Esophagus muscularis mucosa (tissue), 3 donors: ENCODE data around the gene USP34.

Experiments
- CTCF ChIP-seq, 3 experiments: fragments of 200-600 bp in 2 of 3; fragments of 450-650 bp in 1 of 3; sonication (generic) in 2 of 3; IDR thresholded peaks; one replicate each; pipeline ENCODE4 v1.5.1; 2017 to 2019; ENCODE audit warnings: antibody characterized with exemption in 3 of 3, mild to moderate bottlenecking in 2 of 3, moderate library complexity in 1 of 3
- POLR2A ChIP-seq: fragments of 450-650 bp; IDR thresholded peaks from one replicate; pipeline ENCODE4 v1.6.1; 2017; ENCODE audit warnings: antibody characterized with exemption, moderate library complexity, mild to moderate bottlenecking, low read depth
- POLR2AphosphoS5 ChIP-seq, 2 donors: sonication (generic); formaldehyde crosslinking; IDR thresholded peaks; one replicate each; pipeline ENCODE4 v1.6.1; 2017; ENCODE audit warnings: antibody characterized with exemption in 2 of 2

DNA sequence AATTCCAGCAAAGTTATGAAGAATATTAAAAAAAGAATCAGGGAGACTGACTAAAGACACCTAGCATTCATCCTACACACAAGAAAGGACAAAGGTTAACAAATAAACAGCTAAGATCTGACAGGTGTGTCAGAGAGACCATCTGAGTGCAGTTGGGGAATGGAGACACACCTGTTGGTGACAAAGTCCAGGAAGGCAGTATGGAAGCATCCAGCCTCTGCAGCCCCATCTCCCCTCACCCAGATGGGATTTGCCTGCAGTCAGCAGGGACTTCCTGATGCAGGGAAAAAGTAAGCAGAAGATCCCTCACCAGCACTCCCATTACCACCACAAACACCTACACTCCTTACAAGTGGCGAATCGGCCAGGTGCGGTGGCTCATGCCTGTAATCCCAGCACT lies 37.9 kb downstream of the USP34 start:
- TF ChIP-seq CTCF (IDR thresholded peaks at IDR 0.05) (no peak), POLR2A (no peak), POLR2AphosphoS5 (IDR thresholded peaks at IDR 0.05) (no peak)
